Measurements from ENCODE around the gene CDH4.

CDH4 gene

DNA sequence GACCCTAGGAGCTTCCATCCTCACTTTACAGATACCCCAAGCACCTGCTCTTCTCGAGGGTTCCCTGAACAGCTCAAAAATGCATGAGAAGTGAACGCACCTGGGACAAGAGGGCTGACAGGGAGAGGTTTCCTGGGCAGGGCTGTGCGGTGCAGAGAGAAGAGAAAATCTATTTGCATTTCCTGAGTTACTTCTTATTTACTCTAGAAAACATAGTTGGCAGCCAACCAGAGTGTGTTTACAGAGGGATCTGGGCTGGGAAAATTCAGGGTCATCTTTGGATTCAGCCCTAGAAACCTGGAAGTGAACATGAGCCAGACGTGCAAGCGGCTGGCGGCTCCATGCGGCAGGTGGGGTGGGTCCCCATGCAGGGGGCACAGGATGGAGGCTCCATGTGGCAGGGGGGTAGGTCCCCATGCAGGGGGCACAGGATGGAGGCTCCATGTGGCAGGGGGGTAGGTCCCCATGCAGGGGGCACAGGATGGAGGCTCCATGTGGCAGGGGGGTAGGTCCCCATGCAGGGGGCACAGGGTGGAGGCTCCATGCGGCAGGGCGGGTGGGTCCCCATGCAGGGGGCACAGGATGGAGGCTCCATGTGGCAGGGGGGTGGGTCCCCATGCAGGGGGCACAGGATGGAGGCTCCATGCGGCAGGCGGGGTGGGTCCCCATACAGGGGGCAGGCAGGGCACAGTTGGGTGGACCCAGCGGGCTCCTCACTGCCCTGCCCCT, 471.6 kb downstream of the CDH4 start:
- no peak for TF ChIP-seq KLF16 (tag by site-specific recombination; IDR thresholded peaks at IDR 0.05)
- TF ChIP-seq GLIS1 (tag by site-specific recombination; IDR thresholded peaks at IDR 0.05), result peak; percentile 77
- Histone ChIP-seq H3K4me1 (ENCODE audit: control insufficient read depth, insufficient read depth, low read length) (no peaks in the 10 kb centered on the region; the same call in 1 of the 2 replicates), H3K4me3 (ENCODE audit: low read depth, low read length) (no peak overlapping the region), H3K36me3 (ENCODE audit: control insufficient read depth in 2 of 2, insufficient read depth in 1 of 2, low read length in 2 of 2) (no peaks in the 10 kb centered on the region), H3K9me3 (ENCODE audit: control insufficient read depth, insufficient read depth, low read depth, low read length) (no peaks in the 10 kb centered on the region), H3K27ac (ENCODE audit: extremely low read depth, low read depth, low read length) (no peak overlapping the region)
- CTCF ChIA-PET, result no interaction called here
- POLR2A ChIA-PET, result no interaction called here

DNA sequence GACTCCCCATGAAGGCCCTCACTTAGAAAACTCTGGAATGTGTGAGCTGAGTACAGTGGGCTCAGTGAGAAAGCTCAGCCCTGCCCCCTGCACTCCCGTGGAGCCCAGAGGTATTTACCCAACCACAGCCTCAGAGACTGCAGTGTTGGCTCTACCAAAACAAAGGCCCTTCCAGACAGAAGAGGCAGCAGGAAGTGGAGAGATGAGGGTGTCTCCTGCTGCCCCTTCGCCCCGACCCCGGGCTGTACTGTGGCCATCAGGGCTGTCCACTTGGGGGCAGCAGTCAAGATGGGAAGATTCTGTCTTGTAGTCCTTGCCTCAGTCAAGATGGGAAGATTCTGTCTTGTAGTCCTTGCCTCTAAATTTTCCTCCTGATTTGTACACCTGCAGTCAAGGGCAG, 472.3 kb downstream of the CDH4 start:
- no peak overlapping the region for H3K27ac ChIP-seq (ENCODE audit: extremely low read depth, low read depth, low read length)
- ChIA-PET CTCF (interaction anchor here (1.0 to 1.1 kb wide), 2 partner anchors 161 to 259 kb away, joined by 3 to 4 read pairs; no protein-coding TSS in a partner anchor), POLR2A (no interaction called here)
- H3K9me3 ChIP-seq (ENCODE audit: control insufficient read depth, insufficient read depth, low read depth, low read length), result no peaks in the 10 kb centered on the region
- no peak overlapping the region for H3K4me3 ChIP-seq (ENCODE audit: low read depth, low read length)
- H3K4me1 ChIP-seq (ENCODE audit: control insufficient read depth, insufficient read depth, low read length), result no peaks in the 10 kb centered on the region; the same call in 1 of the 2 replicates
- TF ChIP-seq KLF7 (tag by site-specific recombination; IDR thresholded peaks at IDR 0.05; ENCODE audit: borderline replicate concordance) (no peak), CTCF (tag by site-specific recombination; IDR thresholded peaks at IDR 0.05) (0 out of 2 replicates have a peak, but pooled peaks have one; percentile 19)
- no peaks in the 10 kb centered on the region for H3K36me3 ChIP-seq (ENCODE audit: control insufficient read depth in 2 of 2, insufficient read depth in 1 of 2, low read length in 2 of 2)

DNA sequence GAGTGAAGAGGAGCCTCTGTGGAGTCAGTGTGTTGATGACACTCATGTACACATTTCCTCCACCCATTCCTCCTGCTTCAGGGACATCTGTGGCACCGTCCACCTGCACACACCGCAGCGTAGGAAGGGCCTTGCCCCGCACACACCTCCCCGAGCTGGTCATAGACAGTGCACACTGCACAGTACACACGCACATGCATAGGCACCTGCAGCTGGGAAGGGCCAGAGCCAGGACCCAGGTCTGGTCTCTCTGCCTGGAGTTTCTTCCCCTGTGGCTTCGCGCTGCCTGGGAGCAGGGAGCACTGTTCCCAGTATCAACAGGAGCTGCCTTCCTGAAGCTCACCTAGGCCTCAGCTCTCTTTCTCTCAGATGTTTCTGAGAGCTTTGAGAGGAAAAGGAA, 473.1 kb downstream of the CDH4 start:
- H3K4me1 ChIP-seq (ENCODE audit: control insufficient read depth, insufficient read depth, low read length), result no peaks in the 10 kb centered on the region; the same call in 1 of the 2 replicates
- ChIA-PET CTCF (interaction anchor here (0.5 to 1.1 kb wide), 3 partner anchors 161 to 554 kb away, joined by 3 to 5 read pairs (median 4); no protein-coding TSS in a partner anchor), POLR2A (no interaction called here)
- H3K27ac ChIP-seq (ENCODE audit: extremely low read depth, low read depth, low read length), result no peak overlapping the region
- no peaks in the 10 kb centered on the region for H3K36me3 ChIP-seq (ENCODE audit: control insufficient read depth in 2 of 2, insufficient read depth in 1 of 2, low read length in 2 of 2)
- H3K9me3 ChIP-seq (ENCODE audit: control insufficient read depth, insufficient read depth, low read depth, low read length), result no peaks in the 10 kb centered on the region
- H3K4me3 ChIP-seq (ENCODE audit: low read depth, low read length), result no peak overlapping the region
- TF ChIP-seq ZNF146 (tag by site-specific recombination; IDR thresholded peaks at IDR 0.05), result no peak
- TF ChIP-seq ZNF629 (tag by site-specific recombination; IDR thresholded peaks at IDR 0.05), result no peak
- no peak for TF ChIP-seq YY1 (tag by site-specific recombination; IDR thresholded peaks at IDR 0.05)
- no peak for TF ChIP-seq ZNF521 (tag by site-specific recombination; IDR thresholded peaks at IDR 0.05)
- TF ChIP-seq ZNF623 (tag by site-specific recombination; IDR thresholded peaks at IDR 0.05), result no peak
- TF ChIP-seq ZBTB7A (tag by site-specific recombination; IDR thresholded peaks at IDR 0.05; ENCODE audit: low read depth), result no peak
- no peak for TF ChIP-seq ZNF426 (tag by site-specific recombination; IDR thresholded peaks at IDR 0.05)
- TF ChIP-seq ZNF350 (tag by site-specific recombination; IDR thresholded peaks at IDR 0.05), result no peak
- no peak for TF ChIP-seq ZNF37A (tag by site-specific recombination; IDR thresholded peaks at IDR 0.05)
- TF ChIP-seq ZNF549 (tag by site-specific recombination; IDR thresholded peaks at IDR 0.05), result no peak
- TF ChIP-seq, protein P1, sequence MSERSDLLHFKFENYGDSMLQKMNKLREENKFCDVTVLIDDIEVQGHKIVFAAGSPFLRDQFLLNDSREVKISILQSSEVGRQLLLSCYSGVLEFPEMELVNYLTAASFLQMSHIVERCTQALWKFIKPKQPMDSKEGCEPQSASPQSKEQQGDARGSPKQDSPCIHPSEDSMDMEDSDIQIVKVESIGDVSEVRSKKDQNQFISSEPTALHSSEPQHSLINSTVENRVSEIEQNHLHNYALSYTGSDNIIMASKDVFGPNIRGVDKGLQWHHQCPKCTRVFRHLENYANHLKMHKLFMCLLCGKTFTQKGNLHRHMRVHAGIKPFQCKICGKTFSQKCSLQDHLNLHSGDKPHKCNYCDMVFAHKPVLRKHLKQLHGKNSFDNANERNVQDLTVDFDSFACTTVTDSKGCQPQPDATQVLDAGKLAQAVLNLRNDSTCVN (tag by site-specific recombination; optimal IDR thresholded peaks at IDR 0.05), result no peak

- Histone ChIP-seq H3K9me3 (ENCODE audit: control insufficient read depth, insufficient read depth, low read depth, low read length) (no peaks in the 10 kb centered on the region), H3K4me3 (ENCODE audit: low read depth, low read length) (no peak overlapping the region), H3K36me3 (ENCODE audit: control insufficient read depth in 2 of 2, insufficient read depth in 1 of 2, low read length in 2 of 2) (no peaks in the 10 kb centered on the region), H3K27ac (ENCODE audit: extremely low read depth, low read depth, low read length) (no peak overlapping the region), H3K4me1 (ENCODE audit: control insufficient read depth, insufficient read depth, low read length) (no peaks in the 10 kb centered on the region)
- ChIA-PET CTCF (no interaction called here), POLR2A (no interaction called here)
- no peak for TF ChIP-seq ZNF133 (tag by site-specific recombination; IDR thresholded peaks at IDR 0.05)
- TF ChIP-seq ZNF530 (tag by site-specific recombination; IDR thresholded peaks at IDR 0.05; ENCODE audit: low read depth), result no peak
Measured at GRCh38 chr20:61725966-61726365, 473.9 kb downstream of the CDH4 start.
